Coronary artery (tissue), 2 donors: ENCODE results near the gene ZC2HC1C.

Experiments used
- DNase-seq: peaks from one replicate; pipeline ENCODE4 v3.0.0-alpha.2; 2017; ENCODE audit warnings: low spot score
- H3K27ac ChIP-seq, 2 donors: fragments of 200-600 bp; sonication (generic); one replicate each; pipeline ENCODE4 v1.5.1; 2016 to 2019
- H3K4me3 ChIP-seq: fragments of 200-600 bp; sonication (generic); 2 replicates; pipeline ENCODE4 v1.5.1; 2016; ENCODE audit warnings: mild to moderate bottlenecking, moderate library complexity
- CTCF ChIP-seq: fragments of 200-600 bp; sonication (generic); IDR thresholded peaks from one replicate; pipeline ENCODE4 v1.5.1; 2019; ENCODE audit warnings: antibody characterized with exemption

ZC2HC1C gene

GRCh38 chr14:75127903-75128595 is 58.6 kb downstream of the ZC2HC1C start:
- peak overlapping the region; percentile 89 for H3K4me3 ChIP-seq
- TF ChIP-seq CTCF: no peak

GRCh38 chr14:75128596-75128990 is 59.2 kb downstream of the ZC2HC1C start:
- Histone ChIP-seq H3K4me3 (no peak overlapping the region), H3K27ac (peak overlapping the region in 1 of 2 donors; percentile 98)
- TF ChIP-seq CTCF: no peak
- DNase-seq: no peak

More at GRCh38 chr14:75127903-75128595, 58.6 kb downstream of the ZC2HC1C start:
- DNase-seq: no peak
- H3K27ac ChIP-seq: peak overlapping the region in 1 of 2 donors; percentile 98
